Astrocyte (in vitro differentiated cells and primary cell): Measurements from ENCODE around the gene ATP1A1. TPM values are rescaled to one million over a fixed set of nuclear protein-coding genes. Genes with fewer than 3 reads are reported as not detected.

Experiments used
- DNase-seq: peaks from one replicate; pipeline ENCODE4 v3.0.0-alpha.2; 2010; ENCODE audit warnings: low read depth
- FAIRE-seq: peaks from 2 replicates; lab custom pipeline; 2011; peaks lifted over from hg19 to GRCh38; lab: Jason Lieb, UNC
- H2AFZ ChIP-seq: 2 replicates; pipeline ENCODE4 v1.6.0; 2012; ENCODE audit warnings: low read depth, low read length, inconsistent platforms
- H3K27ac ChIP-seq: 2 replicates; pipeline ENCODE4 v1.5.1; 2011; ENCODE audit warnings: low read depth, low read length, inconsistent platforms
- H3K27me3 ChIP-seq: 2 replicates; pipeline ENCODE4 v1.6.0; 2011; ENCODE audit warnings: low read length, inconsistent platforms; ENCODE audit not compliant: insufficient read depth
- H3K36me3 ChIP-seq: 2 replicates; pipeline ENCODE4 v1.5.1; 2011; ENCODE audit warnings: low read length, inconsistent platforms; ENCODE audit not compliant: insufficient read depth
- H3K4me1 ChIP-seq: 2 replicates; pipeline ENCODE4 v1.5.1; 2011; ENCODE audit warnings: low read length, inconsistent platforms; ENCODE audit not compliant: insufficient read depth
- H3K4me2 ChIP-seq: 2 replicates; pipeline ENCODE4 v1.6.0; 2012; ENCODE audit warnings: low read length, inconsistent platforms
- H3K4me3 ChIP-seq: 2 replicates; pipeline ENCODE4 v1.5.1; 2011; ENCODE audit warnings: low read depth, mild to moderate bottlenecking, low read length, inconsistent platforms; ENCODE audit not compliant: insufficient read depth
- H3K79me2 ChIP-seq: 2 replicates; pipeline ENCODE4 v1.6.0; 2012; ENCODE audit warnings: mild to moderate bottlenecking, low read length, inconsistent platforms; ENCODE audit not compliant: insufficient read depth
- H3K9ac ChIP-seq: 2 replicates; pipeline ENCODE4 v1.6.0; 2012; ENCODE audit warnings: mild to moderate bottlenecking, low read length, inconsistent platforms
- H3K9me3 ChIP-seq: 2 replicates; pipeline ENCODE4 v1.5.1; 2012; ENCODE audit warnings: low read depth, mild to moderate bottlenecking, low read length, inconsistent platforms; ENCODE audit not compliant: insufficient read depth
- H4K20me1 ChIP-seq: 2 replicates; pipeline ENCODE4 v1.6.0; 2012; ENCODE audit warnings: low read length, inconsistent platforms; ENCODE audit not compliant: insufficient read depth
- H3K27ac Mint-ChIP-seq: one replicate; pipeline ENCODE4 v1.8.0; 2021; ENCODE audit warnings: mild to moderate bottlenecking, mixed read lengths; ENCODE audit not compliant: unreplicated experiment
- H3K27me3 Mint-ChIP-seq: one replicate; pipeline ENCODE4 v1.8.0; 2021; ENCODE audit warnings: low read depth, mixed read lengths; ENCODE audit not compliant: unreplicated experiment
- H3K36me3 Mint-ChIP-seq: one replicate; pipeline ENCODE4 v1.8.0; 2021; ENCODE audit warnings: low read depth, mixed read lengths; ENCODE audit not compliant: unreplicated experiment
- H3K4me1 Mint-ChIP-seq: one replicate; pipeline ENCODE4 v1.8.0; 2021; ENCODE audit warnings: low read depth, mixed read lengths; ENCODE audit not compliant: unreplicated experiment
- H3K4me3 Mint-ChIP-seq: one replicate; pipeline ENCODE4 v1.8.0; 2021; ENCODE audit warnings: mild to moderate bottlenecking, moderate library complexity, mixed read lengths; ENCODE audit not compliant: unreplicated experiment
- H3K9me3 Mint-ChIP-seq: one replicate; pipeline ENCODE4 v1.8.0; 2021; ENCODE audit warnings: mild to moderate bottlenecking, mixed read lengths; ENCODE audit not compliant: unreplicated experiment
- CTCF ChIP-seq: IDR thresholded peaks from 2 replicates; pipeline ENCODE4 v1.5.1; 2011; ENCODE audit warnings: low read depth, mild to moderate bottlenecking, inconsistent platforms, low read length, moderate library complexity; ENCODE audit not compliant: insufficient read depth
- EZH2 ChIP-seq: IDR thresholded peaks from 2 replicates; pipeline ENCODE4 v1.6.1; 2012; ENCODE audit warnings: mild to moderate bottlenecking, low read length, inconsistent platforms; ENCODE audit not compliant: insufficient read depth
- total RNA-seq: library from RNA; stranded (reverse); gene quantifications from 2 replicates; pipeline ENCODE4 v1.2.1, GENCODE V29; 2021

The ATP1A1 gene
- total RNA-seq, 1 donor from 2014 or later, result 317 TPM

DNA sequence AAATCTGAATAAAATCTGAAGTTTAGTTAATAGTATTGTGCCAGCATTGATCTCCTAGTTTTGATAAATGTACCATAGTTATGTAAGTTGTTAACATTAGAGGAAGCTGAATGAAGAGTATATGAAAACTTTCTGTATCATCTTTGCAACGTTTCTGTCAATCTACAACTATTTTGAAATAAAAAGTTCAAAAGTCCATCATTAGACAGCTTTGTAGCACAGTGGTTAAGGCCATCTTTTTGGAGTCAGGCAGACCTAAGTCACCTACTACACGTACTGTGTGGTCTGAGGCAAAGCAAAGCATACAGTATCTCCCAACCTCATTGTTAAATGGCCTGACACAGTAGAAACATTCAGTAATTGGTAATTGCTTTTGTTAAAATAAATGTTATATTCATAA lies 47.9 kb upstream of the ATP1A1 start:
- H2AFZ ChIP-seq, result no peak overlapping the region
- no peaks in the 10 kb centered on the region for H3K79me2 ChIP-seq
- no peak overlapping the region for H3K4me3 ChIP-seq
- TF ChIP-seq EZH2, result no peak
- TF ChIP-seq CTCF, result no peak
- H3K9ac ChIP-seq, result no peak overlapping the region
- peaks cover 2% of the 10 kb centered on the region for H3K27me3 Mint-ChIP-seq
- H3K4me2 ChIP-seq, result no peak overlapping the region
- H4K20me1 ChIP-seq, result no peaks in the 10 kb centered on the region
- H3K27ac ChIP-seq, result no peak overlapping the region
- H3K4me1 ChIP-seq, result no peaks in the 10 kb centered on the region
- H3K4me3 Mint-ChIP-seq, result no peak overlapping the region
- DNase-seq, result no peak
- H3K4me1 Mint-ChIP-seq, result peaks cover under 1% of the 10 kb centered on the region
- no peaks in the 10 kb centered on the region for H3K27me3 ChIP-seq
- H3K9me3 ChIP-seq, result no peaks in the 10 kb centered on the region
- FAIRE-seq, result no peak
- peaks cover 2% of the 10 kb centered on the region for H3K36me3 Mint-ChIP-seq
- no peak overlapping the region for H3K27ac Mint-ChIP-seq
- H3K9me3 Mint-ChIP-seq, result no peaks in the 10 kb centered on the region
- no peaks in the 10 kb centered on the region for H3K36me3 ChIP-seq

DNA sequence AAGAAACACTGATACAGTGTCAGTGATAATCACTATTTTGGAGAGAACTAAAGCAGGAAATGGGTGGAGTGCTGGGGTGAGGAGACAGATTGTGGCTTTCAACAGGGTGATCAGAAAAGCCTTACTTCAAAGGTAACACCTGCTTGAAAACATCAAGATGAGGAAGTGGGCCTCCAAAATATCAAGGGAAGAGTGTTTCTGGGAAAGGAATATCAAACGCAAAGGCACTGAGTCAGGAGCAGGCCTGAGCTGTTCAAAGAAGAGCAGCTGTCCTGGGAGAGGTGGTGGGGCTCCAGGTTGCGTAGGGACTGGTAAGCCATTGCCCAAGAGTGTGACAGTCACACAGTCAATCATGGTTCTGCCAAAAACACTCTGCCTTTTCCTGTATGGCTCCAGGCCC lies 47.1 kb upstream of the ATP1A1 start:
- Mint-ChIP-seq H3K9me3 (no peaks in the 10 kb centered on the region), H3K36me3 (peaks cover 2% of the 10 kb centered on the region), H3K4me3 (no peak overlapping the region), H3K4me1 (peaks cover 2% of the 10 kb centered on the region), H3K27me3 (peaks cover 2% of the 10 kb centered on the region), H3K27ac (no peak overlapping the region)
- no peak overlapping the region for H3K4me2 ChIP-seq
- no peak overlapping the region for H3K9ac ChIP-seq
- TF ChIP-seq CTCF (no peak), EZH2 (no peak)
- H3K36me3 ChIP-seq, result no peaks in the 10 kb centered on the region
- DNase-seq (no peak), FAIRE-seq (no peak)
- no peaks in the 10 kb centered on the region for H3K9me3 ChIP-seq
- no peaks in the 10 kb centered on the region for H3K27me3 ChIP-seq
- H3K4me1 ChIP-seq, result no peaks in the 10 kb centered on the region
- no peak overlapping the region for H2AFZ ChIP-seq
- H4K20me1 ChIP-seq, result no peaks in the 10 kb centered on the region
- H3K27ac ChIP-seq, result no peak overlapping the region
- H3K79me2 ChIP-seq, result no peaks in the 10 kb centered on the region
- no peak overlapping the region for H3K4me3 ChIP-seq

GRCh38 chr1:116326486-116326885 lies 46.6 kb upstream of the ATP1A1 start:
- no peaks in the 10 kb centered on the region for H4K20me1 ChIP-seq
- no peak overlapping the region for H3K27ac Mint-ChIP-seq
- no peaks in the 10 kb centered on the region for H3K4me1 ChIP-seq
- peaks cover 2% of the 10 kb centered on the region for H3K4me1 Mint-ChIP-seq
- H3K9ac ChIP-seq, result no peak overlapping the region
- H3K27ac ChIP-seq, result no peak overlapping the region
- FAIRE-seq, result no peak
- no peaks in the 10 kb centered on the region for H3K79me2 ChIP-seq
- H3K27me3 Mint-ChIP-seq, result peaks cover 2% of the 10 kb centered on the region
- no peak for TF ChIP-seq CTCF
- TF ChIP-seq EZH2, result no peak
- peaks cover 2% of the 10 kb centered on the region for H3K36me3 Mint-ChIP-seq
- H3K4me2 ChIP-seq, result no peak overlapping the region
- DNase-seq, result no peak
- no peak overlapping the region for H3K4me3 Mint-ChIP-seq
- no peak overlapping the region for H3K4me3 ChIP-seq
- H3K9me3 Mint-ChIP-seq, result no peaks in the 10 kb centered on the region
- H3K9me3 ChIP-seq, result no peaks in the 10 kb centered on the region
- H3K36me3 ChIP-seq, result no peaks in the 10 kb centered on the region
- H3K27me3 ChIP-seq, result no peaks in the 10 kb centered on the region
- H2AFZ ChIP-seq, result no peak overlapping the region
